MM.1S (cell line): ENCODE measurements around the gene PHF21A.

Source experiments
- DNase-seq: peaks from one replicate; pipeline ENCODE4 v3.0.0-alpha.2; 2015
- H2AFZ ChIP-seq: fragments of 300-600 bp; sonication (generic); 2 replicates; pipeline ENCODE4 v1.6.0; 2016; ENCODE audit warnings: antibody characterized with exemption, low read length
- H3F3A ChIP-seq: fragments of 300-600 bp; sonication (generic); 2 replicates; pipeline ENCODE4 v1.6.1; 2016; ENCODE audit warnings: mild to moderate bottlenecking, antibody characterized with exemption, low read length, moderate library complexity, mixed read lengths; ENCODE audit not compliant: insufficient read depth
- H3K27ac ChIP-seq: fragments of 300-600 bp; sonication (generic); 2 replicates; pipeline ENCODE4 v1.5.1; 2016; ENCODE audit warnings: mild to moderate bottlenecking, low read length
- H3K27me3 ChIP-seq: fragments of 300-600 bp; sonication (generic); replicated peaks from 2 replicates; pipeline ENCODE4 v1.6.0; 2016; ENCODE audit warnings: low read length; ENCODE audit not compliant: insufficient read depth
- H3K36me3 ChIP-seq: fragments of 300-600 bp; sonication (generic); replicated peaks from 2 replicates; pipeline ENCODE4 v1.6.1; 2016; ENCODE audit warnings: mild to moderate bottlenecking, low read length, mixed read lengths; ENCODE audit not compliant: insufficient read depth
- H3K4me1 ChIP-seq: fragments of 300-600 bp; sonication (generic); 2 replicates; pipeline ENCODE4 v1.6.1; 2016; ENCODE audit warnings: low read length, mixed read lengths
- H3K4me2 ChIP-seq: fragments of 300-600 bp; sonication (generic); 2 replicates; pipeline ENCODE4 v1.6.0; 2016; ENCODE audit warnings: low read depth, low read length
- H3K4me3 ChIP-seq: fragments of 300-600 bp; sonication (generic); 2 replicates; pipeline ENCODE4 v1.5.1; 2016; ENCODE audit warnings: low read length, mixed read lengths
- H3K79me2 ChIP-seq: fragments of 300-600 bp; sonication (generic); 2 replicates; pipeline ENCODE4 v1.6.1; 2016; ENCODE audit warnings: mixed run types, low read length, mixed read lengths
- H3K9ac ChIP-seq: fragments of 300-600 bp; sonication (generic); 2 replicates; pipeline ENCODE4 v1.6.1; 2016; ENCODE audit warnings: low read length, mixed read lengths
- H3K9me2 ChIP-seq: fragments of 300-600 bp; sonication (generic); replicated peaks from 2 replicates; pipeline ENCODE4 v1.6.1; 2016; ENCODE audit warnings: mild to moderate bottlenecking, low read length, mixed read lengths; ENCODE audit not compliant: insufficient read depth
- H3K9me3 ChIP-seq: fragments of 300-600 bp; sonication (generic); replicated peaks from 2 replicates; pipeline ENCODE4 v1.6.1; 2016; ENCODE audit warnings: mild to moderate bottlenecking, low read length, mixed read lengths; ENCODE audit not compliant: insufficient read depth
- H4K20me1 ChIP-seq: fragments of 300-600 bp; sonication (generic); 2 replicates; pipeline ENCODE4 v1.6.1; 2016; ENCODE audit warnings: mild to moderate bottlenecking, low read length, moderate library complexity, mixed read lengths; ENCODE audit not compliant: insufficient read depth
- CTCF ChIP-seq: fragments of 300-600 bp; sonication (generic); IDR thresholded peaks from 2 replicates; pipeline ENCODE4 v1.5.1; 2016; ENCODE audit warnings: antibody characterized with exemption, low read length, mixed read lengths
- EZH2 ChIP-seq: fragments of 300-600 bp; sonication (generic); optimal IDR thresholded peaks from 2 replicates; pipeline ENCODE3; 2017; ENCODE audit warnings: low read depth, mild to moderate bottlenecking, antibody characterized with exemption, low read length, mixed read lengths
- EZH2phosphoT487 ChIP-seq: fragments of 300-600 bp; sonication (generic); IDR thresholded peaks from 2 replicates; pipeline ENCODE4 v1.6.1; 2018; ENCODE audit warnings: antibody characterized with exemption, low read length

Gene PHF21A

GRCh38 chr11:46114378-46114777, 6.9 kb downstream of the PHF21A start:
- H3K9me3 ChIP-seq = no peaks in the 10 kb centered on the region
- no peaks in the 10 kb centered on the region for H3K36me3 ChIP-seq
- no peak overlapping the region for H3K4me2 ChIP-seq
- H3K27ac ChIP-seq = no peak overlapping the region
- H3K9ac ChIP-seq = no peak overlapping the region
- no peaks in the 10 kb centered on the region for H4K20me1 ChIP-seq
- DNase-seq = no peak
- H3K9me2 ChIP-seq = no peaks in the 10 kb centered on the region
- TF ChIP-seq EZH2 = no peak
- no peak for TF ChIP-seq CTCF
- no peak for TF ChIP-seq EZH2phosphoT487
- peaks cover 76% of the 10 kb centered on the region for H3K79me2 ChIP-seq
- H3F3A ChIP-seq = peaks cover 38% of the 10 kb centered on the region
- H3K27me3 ChIP-seq = no peaks in the 10 kb centered on the region
- peaks cover 24% of the 10 kb centered on the region for H3K4me1 ChIP-seq
- no peak overlapping the region for H3K4me3 ChIP-seq
- H2AFZ ChIP-seq = no peak overlapping the region

DNA sequence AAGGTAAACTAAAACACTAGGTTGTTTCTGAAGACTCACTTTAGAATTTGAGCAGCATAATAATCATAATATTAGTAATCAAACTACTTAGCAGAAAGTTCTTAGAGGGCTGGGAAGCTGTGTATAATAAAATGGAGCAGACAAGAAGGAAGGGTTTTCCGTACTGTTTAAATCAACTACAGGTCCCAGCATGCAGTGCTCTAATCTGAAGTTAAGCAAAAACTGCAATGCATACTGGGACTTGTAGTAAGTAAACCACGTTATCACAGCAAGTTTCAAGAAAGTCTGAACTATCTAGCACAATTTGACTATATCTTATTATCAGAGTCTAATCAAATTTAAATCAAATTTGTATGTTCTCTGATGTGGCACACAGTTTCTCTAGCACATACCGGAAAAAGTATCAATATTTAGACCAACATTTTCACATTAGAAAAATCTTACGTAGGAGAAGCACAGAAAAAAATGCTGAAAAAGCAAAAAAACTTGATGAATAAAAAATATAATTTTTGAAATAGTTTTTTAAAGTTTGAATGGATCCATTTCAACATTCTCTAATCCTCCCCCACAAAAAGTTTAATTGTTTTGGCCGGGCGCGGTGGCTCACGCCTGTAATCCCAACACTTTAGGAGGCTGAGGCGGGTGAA, 8.2 kb downstream of the PHF21A start:
- Histone ChIP-seq H3F3A (peaks cover 25% of the 10 kb centered on the region), H3K9me3 (no peaks in the 10 kb centered on the region), H3K4me1 (peaks cover 24% of the 10 kb centered on the region), H4K20me1 (no peaks in the 10 kb centered on the region), H3K36me3 (no peaks in the 10 kb centered on the region), H3K79me2 (peaks cover 73% of the 10 kb centered on the region), H3K9me2 (no peaks in the 10 kb centered on the region), H3K4me3 (no peak overlapping the region), H3K27ac (no peak overlapping the region), H2AFZ (no peak overlapping the region), H3K9ac (no peak overlapping the region), H3K4me2 (peak overlapping the region; percentile 21; the same call in 1 of the 2 replicates), H3K27me3 (no peaks in the 10 kb centered on the region)
- no peak for TF ChIP-seq EZH2phosphoT487
- no peak for TF ChIP-seq CTCF
- TF ChIP-seq EZH2 = no peak
- DNase-seq = peak; percentile 61

DNA sequence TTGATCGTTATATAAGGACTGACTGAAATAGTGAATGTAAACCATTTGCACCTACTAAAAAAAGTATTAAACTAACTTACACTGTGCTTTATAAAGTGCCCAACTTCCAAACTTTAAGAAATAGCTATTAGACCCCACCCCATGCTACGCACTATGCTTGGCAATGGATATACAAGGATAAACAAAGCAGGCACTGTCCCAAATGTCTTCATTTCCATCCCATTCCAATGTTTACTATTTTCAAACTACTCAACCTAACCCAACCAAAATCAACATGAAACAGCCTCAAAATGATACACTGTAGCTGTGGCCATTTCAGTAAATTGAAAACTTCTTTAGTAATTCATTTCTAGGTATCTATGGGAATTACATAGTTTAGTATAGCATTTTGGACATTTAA, 12.5 kb downstream of the PHF21A start:
- Histone ChIP-seq H3K9ac (no peak overlapping the region), H3K79me2 (peaks cover 45% of the 10 kb centered on the region), H3K36me3 (no peaks in the 10 kb centered on the region), H3K9me2 (no peaks in the 10 kb centered on the region), H3K27me3 (no peaks in the 10 kb centered on the region), H3K4me3 (no peak overlapping the region), H3K4me1 (no peaks in the 10 kb centered on the region), H3K4me2 (no peak overlapping the region), H4K20me1 (no peaks in the 10 kb centered on the region), H3K27ac (no peak overlapping the region), H3F3A (no peaks in the 10 kb centered on the region), H3K9me3 (no peaks in the 10 kb centered on the region), H2AFZ (no peak overlapping the region)
- no peak for DNase-seq
- TF ChIP-seq EZH2 = no peak
- no peak for TF ChIP-seq CTCF
- TF ChIP-seq EZH2phosphoT487 = no peak
